RPMI8226 (cell line): Measurements from ENCODE around the gene SHMT2.

Source experiments
- DNase-seq: peaks from one replicate; pipeline ENCODE4 v3.0.0-alpha.2; 2015

SHMT2 gene

DNA sequence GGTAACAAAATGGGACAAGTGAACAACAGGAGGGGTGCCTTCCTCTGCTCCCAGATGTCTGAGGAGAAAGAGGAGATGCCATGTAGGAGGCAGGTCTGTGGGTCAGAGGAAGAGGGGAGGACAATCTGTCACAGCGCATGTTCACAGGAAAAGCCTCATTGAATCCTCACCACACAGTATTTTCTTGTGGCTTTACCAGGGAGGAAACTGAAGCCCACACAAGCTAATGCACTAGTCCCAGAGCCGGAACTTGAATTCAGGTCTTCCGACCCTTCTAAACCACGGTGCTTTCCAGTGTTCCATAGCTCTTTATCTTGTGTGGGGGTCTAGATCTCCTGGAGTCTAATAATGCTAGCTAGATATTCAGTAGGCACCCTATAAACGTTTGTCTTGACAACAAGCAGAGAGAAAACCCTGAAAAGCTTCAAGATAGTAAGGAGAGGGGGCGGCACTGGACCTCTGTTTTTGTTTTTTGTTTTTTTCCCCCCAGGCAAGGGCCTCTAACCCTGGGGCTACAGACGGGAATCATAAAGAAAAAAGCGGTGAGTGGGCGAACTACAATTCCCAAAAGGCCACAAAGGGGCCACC lies 371 bp upstream of the SHMT2 start:
- DNase-seq: no peak

DNA sequence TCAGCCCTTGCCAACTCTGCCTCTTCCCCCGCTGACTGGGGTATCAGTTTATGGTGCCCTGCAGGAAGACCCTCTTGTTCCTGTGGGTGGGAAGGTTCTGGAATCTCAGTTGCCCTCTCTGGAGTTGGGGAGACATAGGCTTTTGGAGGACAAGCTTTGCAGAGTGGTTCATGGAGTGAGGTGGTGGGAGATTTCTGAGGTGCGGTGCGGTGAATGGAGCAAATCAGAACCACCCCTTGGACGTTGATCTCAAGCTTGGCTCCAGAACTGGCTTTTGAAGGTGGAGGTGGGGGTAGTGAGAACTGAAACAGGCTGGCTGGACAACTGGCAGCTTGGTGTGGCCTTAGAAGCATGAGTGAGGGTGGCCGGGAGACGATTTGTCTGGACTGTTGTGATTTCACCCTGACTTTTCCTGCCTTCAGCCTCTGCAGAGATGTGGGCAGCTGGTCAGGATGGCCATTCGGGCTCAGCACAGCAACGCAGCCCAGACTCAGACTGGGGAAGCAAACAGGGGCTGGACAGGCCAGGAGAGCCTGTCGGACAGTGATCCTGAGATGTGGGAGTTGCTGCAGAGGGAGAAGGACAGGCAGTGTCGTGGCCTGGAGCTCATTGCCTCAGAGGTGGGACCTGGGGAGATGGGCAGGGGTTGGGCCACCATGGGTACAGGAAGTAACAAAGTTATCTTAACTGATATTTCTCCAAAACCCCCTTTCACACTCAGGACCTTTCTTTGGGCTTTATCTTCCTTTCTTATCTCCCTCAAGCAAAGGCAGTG lies 1.1 kb downstream of the SHMT2 start:
- DNase-seq: no peak

DNA sequence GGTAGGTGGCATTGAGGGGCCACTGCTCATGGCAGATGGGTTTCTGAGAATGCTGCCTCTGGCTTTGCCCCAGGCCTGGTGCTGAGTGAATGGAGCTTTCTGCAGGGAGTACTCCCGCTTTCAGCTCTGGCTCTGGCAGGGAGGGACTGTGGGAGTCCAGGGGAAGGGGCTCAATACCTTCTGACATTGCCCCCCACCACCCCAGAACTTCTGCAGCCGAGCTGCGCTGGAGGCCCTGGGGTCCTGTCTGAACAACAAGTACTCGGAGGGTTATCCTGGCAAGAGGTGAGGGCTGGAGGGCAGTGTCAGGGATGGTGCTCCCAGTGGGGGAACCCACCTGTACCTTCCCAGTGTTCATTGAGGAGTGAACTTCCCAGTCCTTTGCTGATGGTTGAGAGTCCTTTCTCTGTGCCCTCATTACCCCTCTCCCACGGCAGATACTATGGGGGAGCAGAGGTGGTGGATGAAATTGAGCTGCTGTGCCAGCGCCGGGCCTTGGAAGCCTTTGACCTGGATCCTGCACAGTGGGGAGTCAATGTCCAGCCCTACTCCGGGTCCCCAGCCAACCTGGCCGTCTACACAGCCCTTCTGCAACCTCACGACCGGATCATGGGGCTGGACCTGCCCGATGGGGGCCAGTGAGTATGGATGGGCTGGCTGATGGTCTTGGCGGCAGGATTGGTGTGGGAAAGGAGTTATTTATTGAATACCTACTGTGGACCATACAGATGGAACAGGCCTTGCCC lies 1.9 kb downstream of the SHMT2 start:
- DNase-seq: no peak

DNA sequence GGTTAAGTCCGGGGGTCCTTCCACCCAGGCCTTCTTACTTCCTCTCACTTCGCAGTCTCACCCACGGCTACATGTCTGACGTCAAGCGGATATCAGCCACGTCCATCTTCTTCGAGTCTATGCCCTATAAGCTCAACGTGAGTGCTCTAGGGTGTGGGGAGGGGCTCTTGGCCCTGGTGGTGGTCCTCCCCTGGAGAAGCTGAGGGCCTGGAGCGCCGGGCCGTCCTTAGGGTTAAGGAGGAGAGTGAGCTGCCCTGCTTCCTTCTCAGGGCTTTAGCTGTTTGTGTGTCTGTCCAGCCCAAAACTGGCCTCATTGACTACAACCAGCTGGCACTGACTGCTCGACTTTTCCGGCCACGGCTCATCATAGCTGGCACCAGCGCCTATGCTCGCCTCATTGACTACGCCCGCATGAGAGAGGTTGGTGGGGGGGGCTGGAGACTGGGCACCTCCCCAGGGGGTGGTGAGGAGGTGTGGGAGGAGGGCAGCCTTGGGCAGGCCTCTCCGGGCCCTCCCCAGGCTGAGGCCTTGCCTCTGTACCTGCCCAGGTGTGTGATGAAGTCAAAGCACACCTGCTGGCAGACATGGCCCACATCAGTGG lies 2.7 kb downstream of the SHMT2 start:
- no peak for DNase-seq

DNA sequence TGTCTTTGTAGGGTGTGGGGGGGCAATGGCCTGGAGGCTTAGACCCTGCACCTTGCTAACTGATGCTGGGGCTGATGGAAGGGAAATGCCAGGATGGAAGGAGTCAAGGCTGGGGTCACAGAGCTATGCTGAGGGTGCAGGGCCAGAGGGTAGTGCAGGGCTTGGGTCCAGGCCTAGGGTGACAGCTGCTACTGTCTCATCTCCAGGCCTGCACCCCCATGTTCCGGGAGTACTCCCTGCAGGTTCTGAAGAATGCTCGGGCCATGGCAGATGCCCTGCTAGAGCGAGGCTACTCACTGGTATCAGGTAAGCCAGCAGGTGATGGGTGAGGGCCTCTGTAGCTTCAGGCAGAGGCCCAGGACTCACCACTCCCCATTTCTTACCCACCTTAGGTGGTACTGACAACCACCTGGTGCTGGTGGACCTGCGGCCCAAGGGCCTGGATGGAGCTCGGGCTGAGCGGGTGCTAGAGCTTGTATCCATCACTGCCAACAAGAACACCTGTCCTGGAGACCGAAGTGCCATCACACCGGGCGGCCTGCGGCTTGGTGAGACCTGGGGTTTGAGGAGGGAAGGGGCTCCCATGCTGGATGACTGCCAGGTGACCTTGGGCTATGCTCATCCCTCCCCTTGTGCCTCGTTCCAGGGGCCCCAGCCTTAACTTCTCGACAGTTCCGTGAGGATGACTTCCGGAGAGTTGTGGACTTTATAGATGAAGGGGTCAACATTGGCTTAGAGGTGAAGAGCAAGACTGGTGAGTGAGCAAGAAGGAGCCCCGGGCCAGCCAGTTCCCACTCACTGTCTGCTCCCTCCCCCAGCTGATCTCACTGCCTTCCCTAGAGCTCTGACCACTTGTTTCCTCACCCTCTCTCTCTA lies 4.1 kb downstream of the SHMT2 start:
- no peak for DNase-seq

DNA sequence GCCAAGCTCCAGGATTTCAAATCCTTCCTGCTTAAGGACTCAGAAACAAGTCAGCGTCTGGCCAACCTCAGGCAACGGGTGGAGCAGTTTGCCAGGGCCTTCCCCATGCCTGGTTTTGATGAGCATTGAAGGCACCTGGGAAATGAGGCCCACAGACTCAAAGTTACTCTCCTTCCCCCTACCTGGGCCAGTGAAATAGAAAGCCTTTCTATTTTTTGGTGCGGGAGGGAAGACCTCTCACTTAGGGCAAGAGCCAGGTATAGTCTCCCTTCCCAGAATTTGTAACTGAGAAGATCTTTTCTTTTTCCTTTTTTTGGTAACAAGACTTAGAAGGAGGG lies 4.7 kb downstream of the SHMT2 start:
- DNase-seq: no peak

DNA sequence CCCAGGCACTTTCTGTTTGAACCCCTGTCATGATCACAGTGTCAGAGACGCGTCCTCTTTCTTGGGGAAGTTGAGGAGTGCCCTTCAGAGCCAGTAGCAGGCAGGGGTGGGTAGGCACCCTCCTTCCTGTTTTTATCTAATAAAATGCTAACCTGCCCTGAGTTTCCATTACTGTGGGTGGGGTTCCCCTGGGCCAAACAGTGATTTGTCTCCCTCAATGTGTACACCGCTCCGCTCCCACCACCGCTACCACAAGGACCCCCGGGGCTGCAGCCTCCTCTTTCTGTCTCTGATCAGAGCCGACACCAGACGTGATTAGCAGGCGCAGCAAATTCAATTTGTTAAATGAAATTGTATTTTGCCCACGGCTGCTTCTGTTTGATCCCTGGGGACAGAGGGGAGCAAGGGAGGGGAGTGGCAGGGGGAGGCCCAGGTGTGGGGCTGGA lies 5.1 kb downstream of the SHMT2 start:
- no peak for DNase-seq

DNA sequence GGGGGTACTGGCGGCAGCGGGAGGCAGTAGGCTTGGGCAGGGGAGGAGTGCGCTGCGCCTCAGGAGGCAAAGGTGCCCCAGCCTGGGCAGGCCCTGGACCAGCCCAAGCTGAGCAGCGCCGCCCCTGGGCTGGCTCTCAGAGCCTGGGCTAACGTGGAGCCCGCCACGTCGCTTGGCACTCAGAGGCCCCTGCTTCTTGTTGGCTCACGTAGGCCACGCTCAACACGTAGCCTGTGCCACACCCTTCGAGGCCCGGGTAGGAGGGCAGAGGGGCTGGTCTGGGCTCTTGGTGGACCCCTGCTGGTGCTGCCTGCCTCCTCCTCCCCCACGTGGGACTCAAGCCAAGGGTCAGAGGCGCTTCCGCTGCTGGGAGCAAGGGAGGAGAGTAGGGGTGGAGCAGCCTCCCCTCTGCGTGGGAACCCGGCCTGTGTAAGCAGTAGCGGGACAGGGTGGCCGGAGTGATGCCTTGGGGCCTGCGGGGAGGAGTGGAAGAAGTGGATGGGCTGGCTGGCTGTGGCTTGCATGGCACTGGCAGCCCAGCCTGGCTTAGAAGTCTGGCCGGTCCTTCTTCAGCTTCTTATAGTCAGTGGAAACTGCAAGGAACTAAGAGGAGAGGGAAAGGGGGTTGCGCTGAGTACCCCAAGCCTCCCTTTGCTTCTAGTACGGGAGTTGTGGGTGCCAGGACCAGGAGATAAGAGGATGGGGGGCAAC lies 5.7 kb downstream of the SHMT2 start:
- no peak for DNase-seq

DNA sequence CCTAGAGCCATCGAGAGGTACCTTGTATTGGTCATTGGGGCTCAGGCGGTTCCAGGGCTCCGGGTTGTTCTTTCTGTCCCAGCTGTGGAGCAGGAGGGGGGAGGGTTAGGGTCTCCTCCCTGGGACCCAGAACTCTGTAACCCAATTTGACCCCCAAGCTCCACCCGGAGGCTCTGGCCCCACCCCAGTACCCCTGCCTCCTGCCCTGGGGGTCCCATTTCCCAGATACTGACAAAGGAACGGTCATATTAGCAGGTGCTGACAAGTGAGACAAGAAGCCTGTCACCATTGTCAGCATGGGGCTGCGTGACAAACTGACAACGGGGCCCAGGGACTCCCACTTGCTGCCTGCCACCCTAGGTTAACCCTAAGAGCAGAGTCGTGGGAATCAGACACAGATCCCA lies 6.2 kb downstream of the SHMT2 start:
- no peak for DNase-seq

DNA sequence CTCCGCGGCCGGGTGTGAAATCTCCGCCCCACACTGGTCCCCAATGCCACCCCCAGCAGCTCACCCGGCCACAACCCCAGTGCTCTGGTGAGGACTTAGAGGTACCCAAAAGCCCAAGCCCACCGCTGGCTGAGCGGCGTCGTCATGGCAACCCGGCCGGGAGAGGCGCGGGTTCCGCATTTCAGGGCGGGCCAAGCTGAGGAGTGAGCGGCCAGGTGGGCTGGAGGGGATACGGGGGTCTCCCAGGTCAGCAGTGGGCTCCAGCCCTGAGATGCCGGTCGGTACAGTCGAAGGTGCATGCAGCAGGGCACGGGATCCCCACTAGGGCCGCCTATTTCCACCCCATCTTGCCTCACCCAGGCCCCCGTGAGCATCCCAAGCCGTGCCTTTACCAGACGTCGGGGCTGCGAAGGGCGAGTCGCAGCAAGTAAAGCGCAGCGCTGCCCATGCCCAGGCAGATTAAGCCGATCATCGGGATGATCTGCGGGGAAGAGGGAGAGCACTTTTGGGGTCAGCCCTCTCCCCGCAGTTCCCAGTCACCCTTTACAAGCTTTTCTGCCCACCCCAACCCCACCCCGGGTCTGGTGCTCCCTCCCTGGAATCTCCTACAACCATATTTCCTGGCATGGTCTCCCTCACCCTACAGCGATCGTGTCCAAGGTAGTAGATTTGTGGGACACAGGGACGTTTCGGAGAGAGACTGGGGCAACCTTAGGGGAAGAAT lies 6.9 kb downstream of the SHMT2 start:
- DNase-seq: no peak

DNA sequence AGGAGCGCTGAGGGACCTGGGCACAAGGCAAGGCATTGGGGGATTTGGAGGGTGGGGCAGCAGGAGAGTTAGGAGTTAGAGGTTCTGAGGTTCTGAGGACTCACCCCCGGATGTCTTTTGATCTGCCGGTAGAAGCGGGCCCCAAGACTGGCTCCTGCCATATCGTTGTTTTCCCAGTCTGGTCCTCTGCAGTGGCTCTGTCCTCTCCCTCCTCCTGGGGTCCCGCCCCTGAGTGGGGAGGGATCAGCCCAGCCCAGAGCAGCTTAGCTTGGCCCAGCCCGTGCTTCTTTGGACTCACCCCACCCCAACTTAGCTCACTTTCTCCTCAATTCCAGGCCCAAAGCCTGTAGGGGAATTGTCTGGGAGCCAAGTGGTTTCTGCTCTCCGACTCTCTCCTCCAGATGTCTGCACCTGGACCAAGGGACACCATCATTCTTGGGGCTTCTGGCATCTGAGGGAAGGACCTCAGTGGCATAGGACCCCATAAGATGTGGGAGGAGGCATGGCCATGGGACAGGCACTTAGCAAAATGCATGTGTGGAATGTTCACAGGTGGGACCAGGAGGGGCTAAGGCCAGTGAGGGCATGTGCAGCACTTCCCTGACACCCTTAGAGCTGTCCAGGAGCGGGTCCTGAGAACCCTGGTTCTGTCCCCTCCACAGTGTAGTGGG lies 7.5 kb downstream of the SHMT2 start:
- DNase-seq: no peak

DNA sequence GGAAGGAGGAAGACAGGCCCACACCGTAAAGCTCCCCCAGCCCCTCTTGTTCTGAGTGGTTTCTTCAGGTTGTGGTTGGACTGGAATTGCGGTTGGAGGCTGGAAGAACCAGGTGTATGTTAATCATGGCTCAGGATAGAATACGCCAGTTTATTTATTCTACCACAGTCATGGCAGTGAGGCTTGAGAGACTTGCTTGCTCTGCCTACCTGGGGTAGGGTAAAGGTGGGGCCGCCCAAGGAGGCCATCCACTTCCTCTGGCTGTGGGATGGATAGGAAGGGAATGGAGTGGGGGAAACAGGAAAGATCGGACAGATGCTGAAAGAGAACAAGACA lies 8.1 kb downstream of the SHMT2 start:
- no peak for DNase-seq

DNA sequence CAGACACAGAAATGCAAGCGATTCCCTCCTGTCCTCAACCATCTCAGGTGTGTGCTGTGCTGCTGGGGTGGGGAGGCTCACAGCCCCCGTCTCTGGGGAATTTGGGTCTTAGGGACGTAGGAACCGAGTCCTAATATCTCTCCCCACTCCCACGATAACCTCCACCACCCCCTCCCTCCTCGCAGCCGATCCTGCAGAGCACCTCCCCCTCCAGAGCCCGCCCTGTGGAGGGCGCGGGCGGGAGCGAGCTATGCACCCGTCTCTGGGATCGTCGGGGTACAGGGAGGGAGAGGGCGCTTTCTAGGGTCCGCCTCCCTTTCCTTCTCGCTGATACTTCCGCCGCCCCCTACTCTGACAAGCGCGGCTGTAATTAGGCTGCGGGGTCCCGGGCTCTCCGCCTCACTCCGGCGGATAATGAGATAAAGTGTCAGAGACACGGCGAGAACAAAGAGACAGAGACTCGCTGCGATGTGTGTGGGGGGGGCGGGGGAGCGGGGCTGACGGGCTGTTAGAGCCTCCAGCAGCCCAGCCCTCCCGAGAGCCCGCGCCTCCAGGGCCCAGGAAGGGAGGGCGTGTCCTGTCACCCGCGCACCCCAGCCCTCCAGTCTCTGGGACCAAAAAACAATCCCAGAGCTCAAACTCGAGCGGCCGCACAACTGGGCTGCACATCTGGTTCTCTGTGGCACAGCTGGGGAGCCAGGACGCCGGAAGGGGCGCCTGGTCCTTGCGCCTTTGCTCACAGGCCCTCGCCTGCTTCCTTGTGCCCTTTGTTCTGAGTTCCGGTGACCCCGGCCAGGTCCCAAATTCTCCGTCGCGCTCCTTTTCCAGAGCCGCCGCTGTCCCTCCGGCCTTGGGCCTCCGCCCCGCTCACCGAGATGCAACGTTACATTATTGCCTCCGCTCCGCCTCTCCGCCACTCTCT lies 8.7 kb downstream of the SHMT2 start:
- peak; percentile 80 for DNase-seq

DNA sequence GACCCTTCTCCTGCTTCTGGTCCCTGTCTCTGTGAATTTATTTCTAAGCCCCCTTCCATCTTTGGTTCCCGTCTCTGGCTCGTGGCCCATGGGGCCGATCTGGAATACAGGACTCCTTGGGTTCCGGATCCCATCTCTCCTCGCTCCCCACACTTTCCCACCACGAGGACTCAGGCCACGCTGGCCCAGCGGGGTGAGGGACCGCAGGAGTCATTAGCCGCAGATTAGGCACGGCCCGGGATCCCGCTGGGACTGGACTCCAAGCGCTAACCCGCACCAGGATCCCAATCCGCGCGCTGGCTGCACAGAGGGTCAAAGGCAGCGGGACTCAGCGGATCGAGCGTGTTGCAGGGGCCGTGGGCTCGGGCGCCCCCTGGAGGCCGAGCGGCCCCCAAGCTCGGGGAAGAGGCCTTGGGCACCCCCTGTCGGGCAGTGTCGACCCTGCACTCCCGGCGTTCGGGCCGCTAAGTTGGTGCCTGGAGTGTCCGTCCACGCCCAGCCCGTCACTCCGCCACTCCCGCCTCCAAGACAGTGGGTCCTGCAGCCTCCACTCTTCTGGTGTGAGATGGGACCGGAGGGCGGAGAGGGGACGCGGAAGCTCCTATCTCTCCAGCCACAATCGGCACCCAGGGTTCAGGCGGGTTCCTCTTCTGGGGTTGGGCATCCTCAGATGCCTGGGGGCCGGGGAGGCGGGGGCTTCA lies 9.5 kb downstream of the SHMT2 start:
- DNase-seq: peak; percentile 91

DNA sequence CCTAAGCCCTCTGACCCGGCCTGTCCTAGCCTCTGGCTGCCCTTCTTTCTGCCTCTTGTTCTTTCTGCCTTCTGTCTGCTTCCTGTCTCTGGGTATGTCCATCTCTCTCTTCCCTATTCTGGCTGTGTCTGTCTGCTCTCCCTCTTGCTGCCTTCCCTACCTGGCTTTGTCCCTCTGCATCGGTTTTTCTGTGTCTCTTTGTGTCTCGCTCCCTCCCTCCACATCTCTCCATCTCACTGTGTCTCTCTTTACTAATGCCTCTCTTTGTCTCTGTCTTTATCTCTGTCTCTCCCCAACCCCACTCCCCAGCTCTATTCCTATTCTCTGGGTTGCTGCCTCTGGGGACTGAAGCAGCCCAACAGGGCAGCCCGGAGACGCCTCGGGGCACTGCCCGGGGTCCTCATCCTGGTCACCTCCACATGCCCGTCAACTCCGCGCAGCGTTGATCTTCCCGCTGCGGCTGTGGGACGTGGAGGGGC lies 10.1 kb downstream of the SHMT2 start:
- DNase-seq: no peak

DNA sequence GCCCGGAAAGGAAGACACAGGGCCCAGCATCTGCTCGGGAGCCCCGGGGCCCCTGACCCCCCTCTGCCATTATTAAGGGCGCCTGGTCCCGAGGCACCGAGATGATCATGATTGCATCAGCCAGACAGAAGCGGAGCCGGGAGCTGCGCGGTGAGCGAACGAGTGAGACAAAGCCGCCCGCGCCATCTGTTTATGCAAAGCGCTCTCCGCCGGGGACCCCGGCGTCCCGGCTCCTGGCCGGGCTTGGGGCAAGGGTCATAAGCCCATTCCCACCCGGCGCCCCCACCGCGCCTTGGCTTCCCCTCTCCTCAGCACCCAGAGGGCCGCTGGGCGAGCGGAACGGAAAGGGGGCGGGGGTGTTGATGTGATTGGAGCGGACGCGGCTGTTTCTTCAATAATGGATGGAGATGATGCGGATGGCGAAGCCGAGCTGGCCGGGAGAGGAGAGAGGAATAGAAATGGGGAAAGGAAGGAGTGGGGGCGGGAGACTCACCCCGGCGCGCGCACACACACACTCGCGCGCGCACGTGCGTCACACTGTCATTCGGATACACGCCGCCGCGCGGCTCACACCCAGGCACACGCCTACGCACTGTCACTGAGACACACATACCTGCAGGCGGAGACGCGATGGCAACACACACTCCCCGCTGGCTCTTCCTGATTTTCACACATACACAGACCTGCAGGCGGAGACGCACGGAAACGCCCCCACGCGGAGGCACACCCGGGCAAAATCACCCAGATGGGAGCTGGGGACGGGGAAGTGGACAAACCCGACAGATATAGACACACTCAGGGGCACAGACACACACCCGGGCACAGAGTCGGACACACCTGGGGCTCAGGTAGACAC lies 10.8 kb downstream of the SHMT2 start:
- peak; percentile 77 for DNase-seq

DNA sequence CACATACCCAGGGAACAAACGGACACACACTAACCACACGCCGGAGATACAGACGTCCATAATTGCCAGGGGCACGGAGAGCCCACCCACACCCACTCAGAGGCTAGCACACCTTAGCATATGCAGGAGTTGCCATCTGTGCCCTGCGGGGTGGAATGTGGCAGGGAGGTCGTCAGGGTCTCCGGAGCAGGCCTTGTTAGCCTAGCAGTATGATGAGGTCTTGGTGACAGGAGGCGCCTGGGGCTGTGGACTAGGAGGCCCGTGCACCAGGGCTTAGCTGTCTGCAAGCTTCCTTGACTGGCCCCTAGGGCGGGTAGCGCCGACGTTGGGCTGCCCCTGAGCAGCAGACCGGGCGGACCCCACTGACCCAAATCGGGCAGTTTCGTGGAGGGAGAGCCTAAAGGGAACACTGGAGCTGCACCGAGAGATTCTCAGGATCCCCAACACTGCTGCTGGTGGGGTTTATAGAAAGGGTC lies 11.5 kb downstream of the SHMT2 start:
- peak; percentile 33 for DNase-seq
